HG03378 (cell line): ENCODE data around the gene EDAR.

ENCODE experiments used
- ATAC-seq: cut with Tn5 transposase; IDR thresholded peaks from one replicate; pipeline ENCODE4 v1.9.1; 2021; ENCODE audit warnings: mild to moderate bottlenecking, moderate library complexity; ENCODE audit not compliant: unreplicated experiment

Gene EDAR

DNA sequence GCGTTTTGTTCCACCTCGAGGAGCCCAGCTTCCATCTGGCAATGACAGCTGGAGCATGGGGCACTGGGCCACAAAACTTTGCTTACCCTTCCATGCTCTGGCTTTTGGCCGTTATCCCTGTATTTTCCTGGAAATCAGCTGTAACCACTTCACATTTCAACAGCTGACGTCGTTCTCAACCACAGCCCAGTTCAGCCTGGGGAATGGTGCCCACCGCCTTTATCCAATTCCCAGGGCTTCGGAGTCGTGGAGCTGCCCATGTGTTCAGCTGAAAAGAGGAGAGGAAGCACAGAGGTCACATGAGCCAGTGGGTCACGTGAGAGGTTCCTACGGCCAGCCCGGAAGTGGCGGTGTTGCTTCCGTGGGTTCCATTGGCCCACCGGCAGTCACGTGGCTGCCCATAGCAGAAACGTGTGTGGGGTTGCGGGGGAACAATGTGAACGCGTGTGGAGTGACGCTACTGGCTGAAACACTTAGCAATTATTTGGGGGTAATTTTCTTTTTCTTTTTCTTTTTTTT, 16.7 kb upstream of the EDAR start:
- ATAC-seq = no peak

GRCh38 chr2:109001201-109001600, 12.2 kb upstream of the EDAR start:
- no peak for ATAC-seq

- ATAC-seq = no peak
Measured at GRCh38 chr2:109000738-109001137, 11.7 kb upstream of the EDAR start.

DNA sequence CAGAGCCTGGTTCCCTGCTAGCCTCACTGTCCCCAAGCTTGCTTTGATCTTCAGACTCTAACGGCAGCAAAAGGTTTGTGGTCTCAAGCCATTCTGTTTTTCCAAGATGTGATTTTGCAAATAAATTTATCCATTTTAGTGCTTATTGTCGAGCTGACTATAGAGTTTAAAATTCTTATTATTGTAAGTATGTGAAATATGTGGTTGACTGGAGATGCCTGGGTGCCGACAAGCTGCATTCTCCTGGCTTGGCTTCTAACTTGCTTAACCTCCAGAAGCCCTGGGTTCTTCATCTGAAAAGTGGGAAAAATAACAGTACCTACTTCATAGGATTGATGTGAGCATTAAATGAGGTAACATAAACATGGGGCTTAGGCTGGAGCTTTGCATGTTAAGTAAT, 9.9 kb upstream of the EDAR start:
- ATAC-seq = no peak

DNA sequence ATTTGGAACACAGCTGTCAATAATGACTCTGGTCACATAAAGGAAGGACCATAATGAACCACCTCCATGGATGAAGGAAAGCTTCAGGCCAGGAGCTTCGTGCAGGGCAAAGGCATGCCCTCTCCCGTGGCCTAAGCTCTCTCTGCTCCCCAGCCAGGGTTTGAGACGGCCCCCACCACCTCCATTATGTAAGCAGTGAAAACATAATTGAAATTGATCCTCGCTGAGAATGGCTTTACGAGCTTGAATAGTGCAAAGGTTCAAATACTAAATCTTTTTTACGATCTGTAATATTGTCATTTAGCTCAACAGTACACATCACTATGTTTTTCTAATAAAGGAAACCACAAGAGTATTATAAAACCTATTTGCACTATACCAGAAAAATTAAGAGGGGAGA, 5.2 kb upstream of the EDAR start:
- no peak for ATAC-seq

- ATAC-seq = no peak
Measured at GRCh38 chr2:108993095-108993937, 4.3 kb upstream of the EDAR start.

GRCh38 chr2:108988076-108988795, 784 bp downstream of the EDAR start:
- no peak for ATAC-seq

DNA sequence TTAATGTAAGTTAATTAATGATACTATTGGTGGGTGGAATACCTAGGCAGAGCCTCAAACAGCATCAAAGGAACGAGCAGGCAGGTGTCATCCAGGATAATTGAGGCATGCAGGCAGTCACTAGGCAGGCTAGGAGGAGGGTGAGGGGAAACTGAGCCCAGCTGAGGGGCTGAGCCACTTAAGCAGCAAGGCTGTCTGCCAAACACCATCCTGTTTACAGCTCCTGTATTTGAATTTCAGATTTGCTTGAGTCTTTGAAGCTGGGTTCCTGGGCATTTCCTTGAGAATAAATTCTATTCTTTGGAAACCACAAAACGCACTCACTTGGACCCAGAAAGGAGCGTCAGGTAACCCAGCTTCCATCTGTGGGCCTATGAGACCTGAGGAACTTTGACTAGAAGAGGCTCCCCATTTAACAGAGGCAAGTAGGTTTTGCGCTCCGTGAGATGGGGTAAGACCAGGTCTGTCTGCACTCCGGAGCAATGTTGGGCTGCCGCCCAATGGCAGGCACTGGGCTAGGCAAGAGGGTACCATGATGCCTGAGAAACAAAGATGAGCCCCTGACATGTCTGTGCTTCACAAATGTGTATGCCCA, 2.0 kb downstream of the EDAR start:
- ATAC-seq = no peak

DNA sequence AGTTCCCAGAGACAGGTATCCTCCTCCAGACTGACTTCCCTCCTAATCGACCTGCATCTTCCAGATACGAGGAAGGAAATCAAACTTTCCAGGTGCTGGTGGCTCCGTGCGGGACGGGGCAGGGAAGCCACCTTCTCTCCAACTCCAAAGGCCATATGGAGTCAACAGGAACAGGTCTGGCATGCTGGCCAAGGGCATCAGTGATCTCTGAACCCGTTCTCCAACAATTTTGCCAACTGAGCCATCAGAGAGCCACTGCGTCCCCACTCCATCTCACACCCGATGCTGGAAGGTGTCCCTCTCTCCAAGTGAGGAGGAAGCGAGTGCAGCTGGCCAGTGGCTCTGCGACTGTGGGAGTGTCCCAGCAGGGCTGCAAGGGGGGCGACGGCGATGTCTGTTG, 5.4 kb downstream of the EDAR start:
- ATAC-seq = no peak

- no peak for ATAC-seq
Measured at GRCh38 chr2:108983061-108983460, 6.0 kb downstream of the EDAR start.

GRCh38 chr2:108982259-108982679, 6.8 kb downstream of the EDAR start:
- ATAC-seq = no peak

DNA sequence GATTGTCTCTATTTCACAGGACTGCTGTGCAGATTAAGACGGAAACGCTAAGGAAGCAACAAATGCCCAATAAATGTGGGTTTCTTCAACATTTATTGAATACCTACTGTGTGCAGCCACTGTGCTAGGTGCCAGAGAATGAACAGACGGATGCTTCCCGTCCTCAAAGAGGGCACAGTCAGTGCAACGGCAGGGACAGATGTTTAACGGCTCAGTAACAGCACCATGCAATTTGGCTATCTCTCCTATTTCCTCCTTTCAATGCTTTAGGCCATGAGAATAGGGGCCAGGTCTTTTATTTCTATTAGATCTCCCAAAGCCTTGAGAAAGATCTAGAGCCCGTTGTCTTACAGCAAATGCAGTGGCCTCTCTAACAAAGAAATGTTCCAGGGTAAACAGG, 7.2 kb downstream of the EDAR start:
- ATAC-seq = no peak

- no peak for ATAC-seq
Measured at GRCh38 chr2:108980076-108980475, 8.9 kb downstream of the EDAR start.

DNA sequence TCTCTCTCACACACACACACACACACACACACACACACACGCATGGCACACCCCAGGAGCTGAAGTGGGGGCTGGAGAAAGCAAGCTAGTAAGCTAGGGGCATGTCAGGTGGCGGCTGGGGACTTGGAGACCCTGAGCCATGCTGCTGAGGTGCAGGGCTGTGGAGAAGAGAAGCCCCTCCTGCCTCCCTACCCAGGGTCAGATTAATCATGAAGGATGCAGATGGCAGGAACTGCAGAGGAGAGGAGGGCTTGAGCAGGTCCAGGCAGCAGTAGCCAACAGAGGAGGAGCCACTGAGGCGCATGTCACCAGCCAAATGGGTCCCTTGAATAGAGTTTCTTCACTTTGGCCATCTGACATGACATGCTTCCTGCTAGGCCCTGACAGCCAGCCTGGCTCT, 9.6 kb downstream of the EDAR start:
- ATAC-seq = no peak

- ATAC-seq = no peak
Measured at GRCh38 chr2:108978709-108979111, 10.3 kb downstream of the EDAR start.

GRCh38 chr2:108975613-108976435, 13.2 kb downstream of the EDAR start:
- no peak for ATAC-seq

DNA sequence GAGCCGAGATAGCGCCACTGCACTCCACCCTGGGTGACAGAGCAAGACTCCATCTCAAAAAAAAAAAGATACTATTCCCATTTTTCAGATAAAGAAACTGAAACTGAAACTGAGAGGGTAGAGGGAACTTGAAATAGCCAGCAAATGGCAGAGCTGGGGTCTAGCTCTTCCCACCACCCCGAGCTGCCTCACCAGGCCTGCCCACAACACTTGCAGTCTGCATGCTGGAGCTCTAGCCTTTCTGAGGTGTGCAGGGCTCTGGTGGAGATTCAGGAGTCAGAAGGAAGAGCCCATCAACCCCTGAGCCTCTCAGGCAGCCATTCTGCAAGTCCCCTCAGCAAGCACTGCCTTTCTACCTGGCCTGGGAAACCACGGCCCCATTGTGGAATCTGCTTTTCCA, 14.3 kb downstream of the EDAR start:
- no peak for ATAC-seq

- ATAC-seq = no peak
Measured at GRCh38 chr2:108972663-108973062, 16.4 kb downstream of the EDAR start.

DNA sequence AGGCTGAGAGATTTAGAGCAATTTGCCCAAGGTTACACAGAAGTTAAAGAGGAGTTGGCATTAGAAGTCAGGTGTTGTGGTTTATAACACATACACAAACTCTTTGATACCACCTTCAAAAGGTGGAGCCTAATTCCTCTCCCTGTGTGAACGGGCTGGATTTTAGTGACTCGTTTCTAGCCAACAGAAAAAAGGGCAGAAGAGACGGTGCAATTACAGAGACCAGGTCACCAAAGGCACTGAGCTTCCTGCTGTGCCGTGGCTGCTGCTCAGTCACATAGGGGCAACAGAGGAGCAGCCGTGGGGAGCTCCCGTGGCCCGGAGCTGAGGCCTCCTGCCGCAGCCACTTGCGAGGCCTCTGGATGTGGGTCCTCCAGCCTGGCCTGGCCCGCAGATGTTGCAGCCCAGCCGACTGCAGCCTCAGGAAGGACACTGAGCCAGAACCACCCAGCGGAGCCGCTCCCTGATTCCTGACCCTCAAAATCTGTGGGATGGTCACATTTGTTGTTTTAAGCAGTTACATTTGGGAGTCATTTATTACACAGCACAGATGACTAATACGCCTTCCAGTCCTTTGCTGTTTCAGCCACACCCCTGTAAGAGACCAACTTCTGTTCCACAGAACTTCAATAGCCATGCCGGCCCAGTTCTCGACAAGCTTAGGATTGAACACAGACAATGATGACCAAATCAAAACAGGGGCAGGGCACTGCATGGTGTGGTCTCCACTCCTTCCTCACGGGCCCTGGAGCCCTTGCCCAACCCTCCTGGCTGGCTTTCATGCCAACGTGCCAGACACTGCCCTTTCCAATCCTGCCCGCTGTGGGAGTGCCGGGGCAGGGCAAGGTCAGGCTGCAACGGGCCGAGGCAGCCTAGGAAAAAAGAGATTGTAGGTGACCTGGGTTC, 17.1 kb downstream of the EDAR start:
- ATAC-seq = no peak

GRCh38 chr2:108970369-108970768, 18.7 kb downstream of the EDAR start:
- no peak for ATAC-seq
